AG10803 (cell line): ENCODE data around the gene CACNA1D.
"Not testable (repeated sequence)": the region's sequence is repeated elsewhere in the genome, so short reads cannot be mapped to it uniquely, and the experiment has no call there.

ENCODE experiments used
- DNase-seq: peaks from one replicate; pipeline ENCODE4 v3.0.0; 2010; ENCODE audit warnings: low read depth
- H3K4me3 ChIP-seq: 2 replicates; pipeline ENCODE4 v1.5.1; 2011; ENCODE audit warnings: mild to moderate bottlenecking, low read length, control low read depth
- TF ChIP-seq, protein P1 (sequence below): conservative IDR thresholded peaks from 2 replicates; pipeline ENCODE4 v1.5.1; 2011; ENCODE audit warnings: mild to moderate bottlenecking, low read length, control low read depth, inconsistent platforms

CACNA1D gene

DNA sequence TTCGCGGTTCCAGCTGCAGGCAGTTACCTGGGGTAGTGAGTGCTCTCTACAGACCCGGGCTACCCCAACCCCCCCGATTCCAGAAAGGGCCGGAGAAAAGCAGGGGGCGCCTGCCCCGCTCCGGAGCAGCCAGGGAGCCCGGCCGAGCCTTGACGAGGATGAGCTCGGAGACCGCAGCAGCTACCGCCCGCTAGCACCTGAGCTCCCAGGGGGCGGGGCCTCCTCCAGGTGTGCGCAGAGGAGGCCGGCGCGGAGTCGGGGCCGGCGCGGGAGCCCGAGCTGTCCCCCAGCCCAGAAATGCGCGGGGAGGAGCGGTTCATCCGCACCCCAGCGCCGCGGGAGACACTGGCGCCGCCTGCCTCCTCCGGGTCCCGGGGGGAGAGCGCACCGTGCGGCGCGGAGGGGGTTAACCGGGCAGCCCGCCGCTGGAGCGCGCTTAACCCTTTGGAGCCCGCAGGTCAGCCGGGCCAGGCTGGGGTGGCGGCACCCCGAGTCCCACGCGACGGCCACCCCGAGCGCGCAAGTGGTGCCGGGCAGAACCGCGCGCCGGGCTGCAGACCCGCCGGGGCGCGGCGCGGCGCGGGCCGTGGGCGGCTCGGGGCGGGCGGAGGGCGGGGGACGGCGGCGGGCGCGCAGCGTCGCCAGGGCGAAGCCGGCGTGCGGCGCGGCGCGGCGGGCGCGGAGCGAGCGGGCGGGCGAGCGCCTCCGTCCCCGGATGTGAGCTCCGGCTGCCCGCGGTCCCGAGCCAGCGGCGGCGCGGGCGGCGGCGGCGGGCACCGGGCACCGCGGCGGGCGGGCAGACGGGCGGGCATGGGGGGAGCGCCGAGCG lies at the start of gene CACNA1D:
Gene CACNA1D (plus strand): TSS at position 649 of the 829 bp plus-strand sequence. CDS start 556 bp downstream, outside the sequence.
- TF ChIP-seq, protein P1, sequence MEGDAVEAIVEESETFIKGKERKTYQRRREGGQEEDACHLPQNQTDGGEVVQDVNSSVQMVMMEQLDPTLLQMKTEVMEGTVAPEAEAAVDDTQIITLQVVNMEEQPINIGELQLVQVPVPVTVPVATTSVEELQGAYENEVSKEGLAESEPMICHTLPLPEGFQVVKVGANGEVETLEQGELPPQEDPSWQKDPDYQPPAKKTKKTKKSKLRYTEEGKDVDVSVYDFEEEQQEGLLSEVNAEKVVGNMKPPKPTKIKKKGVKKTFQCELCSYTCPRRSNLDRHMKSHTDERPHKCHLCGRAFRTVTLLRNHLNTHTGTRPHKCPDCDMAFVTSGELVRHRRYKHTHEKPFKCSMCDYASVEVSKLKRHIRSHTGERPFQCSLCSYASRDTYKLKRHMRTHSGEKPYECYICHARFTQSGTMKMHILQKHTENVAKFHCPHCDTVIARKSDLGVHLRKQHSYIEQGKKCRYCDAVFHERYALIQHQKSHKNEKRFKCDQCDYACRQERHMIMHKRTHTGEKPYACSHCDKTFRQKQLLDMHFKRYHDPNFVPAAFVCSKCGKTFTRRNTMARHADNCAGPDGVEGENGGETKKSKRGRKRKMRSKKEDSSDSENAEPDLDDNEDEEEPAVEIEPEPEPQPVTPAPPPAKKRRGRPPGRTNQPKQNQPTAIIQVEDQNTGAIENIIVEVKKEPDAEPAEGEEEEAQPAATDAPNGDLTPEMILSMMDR, result no peak
- no peak for DNase-seq
- no peak within 1 kb of the TSS for H3K4me3 ChIP-seq

DNA sequence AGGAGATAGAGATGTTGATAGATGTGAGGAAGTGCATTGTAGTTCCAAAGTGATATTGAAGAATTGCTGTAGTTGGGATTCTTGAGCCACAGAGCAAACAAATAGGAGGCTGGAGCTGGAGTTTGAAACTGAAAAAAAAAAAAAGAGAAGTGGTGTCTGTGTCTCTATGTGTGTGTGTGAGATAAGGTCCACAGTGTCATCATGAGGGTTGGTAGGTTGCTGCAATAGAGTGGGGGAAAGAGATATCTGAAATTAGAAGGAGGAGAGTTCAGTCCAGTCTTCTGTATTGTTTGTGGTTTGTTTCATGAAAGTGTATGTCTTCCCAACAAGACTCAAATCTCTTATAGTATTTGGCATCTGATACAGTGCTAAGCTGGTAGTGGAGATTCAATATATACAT lies 37.3 kb upstream of the CACNA1D start:
- TF ChIP-seq, protein P1, result no peak
- H3K4me3 ChIP-seq, result no peak overlapping the region
- no peak for DNase-seq

GRCh38 chr3:53460326-53460725 lies 34.1 kb upstream of the CACNA1D start:
- DNase-seq, result no peak
- H3K4me3 ChIP-seq, result no peak overlapping the region
- TF ChIP-seq, protein P1, result no peak

GRCh38 chr3:53464424-53464823 lies 30.0 kb upstream of the CACNA1D start:
- TF ChIP-seq, protein P1, result no peak
- DNase-seq, result no peak
- H3K4me3 ChIP-seq, result no peak overlapping the region

DNA sequence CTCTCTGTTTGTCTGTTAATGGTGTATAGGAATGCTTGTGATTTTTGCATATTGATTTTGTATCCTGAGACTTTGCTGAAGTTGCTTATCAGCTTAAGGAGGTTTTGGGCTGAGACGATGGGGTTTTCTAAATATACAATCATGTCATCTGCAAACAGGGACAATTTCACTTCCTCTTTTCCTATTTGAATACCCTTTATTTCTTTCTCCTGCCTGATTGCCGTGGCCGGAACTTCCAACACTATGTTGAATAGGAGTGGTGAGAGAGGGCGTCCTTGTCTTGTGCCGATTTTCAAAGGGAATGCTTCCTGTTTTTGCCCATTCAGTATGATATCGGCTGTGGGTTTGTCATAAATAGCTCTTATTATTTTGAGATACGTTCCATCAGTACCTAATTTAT lies 24.7 kb upstream of the CACNA1D start:
- H3K4me3 ChIP-seq, DNase-seq: not testable (repeated sequence)

DNA sequence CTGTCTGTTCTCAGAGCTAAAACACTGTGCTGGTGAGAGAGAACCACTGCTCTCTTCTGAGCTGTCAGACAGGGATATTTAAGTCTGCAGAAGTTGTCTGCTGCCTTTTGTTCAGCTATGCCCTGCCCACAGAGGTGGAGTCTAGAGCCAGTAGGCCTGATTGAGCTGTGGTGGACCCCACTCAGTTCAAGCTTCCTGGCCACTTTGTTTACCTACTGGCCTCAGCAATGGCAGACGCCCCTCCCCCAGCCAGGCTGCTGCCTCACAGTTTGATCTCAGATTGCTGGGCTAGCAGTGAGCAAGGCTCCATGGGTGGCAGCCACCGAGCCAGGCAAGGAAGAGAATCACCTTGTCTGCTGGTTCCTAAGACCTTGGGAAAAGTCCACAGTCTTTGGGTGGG lies 21.0 kb upstream of the CACNA1D start:
- DNase-seq, result no peak
- no peak overlapping the region for H3K4me3 ChIP-seq
- TF ChIP-seq, protein P1, result no peak

DNA sequence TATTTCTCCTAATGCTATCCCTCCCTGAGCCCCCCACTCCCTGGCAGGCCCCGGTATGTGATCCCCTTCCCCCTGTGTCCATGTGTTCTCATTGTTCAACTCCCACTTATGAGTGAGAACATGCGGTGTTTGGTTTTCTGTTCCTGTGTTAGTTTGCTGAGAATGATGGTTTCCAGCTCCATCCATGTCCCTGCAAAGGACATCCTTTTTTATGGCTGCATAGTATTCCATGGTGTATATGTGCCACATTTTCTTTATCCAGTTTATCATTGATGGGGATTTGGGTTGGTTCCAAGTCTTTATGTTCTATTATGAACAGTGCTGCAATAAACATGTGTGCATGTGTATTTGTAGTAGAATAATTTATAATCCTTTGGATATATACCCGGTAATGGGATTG lies 18.0 kb upstream of the CACNA1D start:
- not testable (repeated sequence) for DNase-seq, H3K4me3 ChIP-seq

- DNase-seq, result not testable (repeated sequence)
Observed at GRCh38 chr3:53477689-53478088, 16.7 kb upstream of the CACNA1D start.

More at GRCh38 chr3:53477689-53478088, 16.7 kb upstream of the CACNA1D start:
- not testable (repeated sequence) for H3K4me3 ChIP-seq
